Midbrain (tissue), 1 donor: Measurements from ENCODE around the gene CCDC50.

Experiments
- DNase-seq: peaks from one replicate; lab custom pipeline; 2025; lab: John Stamatoyannopoulos, UW

CCDC50 gene

GRCh38 chr3:191378142-191378812, 49.1 kb downstream of the CCDC50 start:
- DNase-seq = no peak

- no peak for DNase-seq
These were observed 50.3 kb downstream of the CCDC50 start for GRCh38 chr3:191379446-191379845.

DNA sequence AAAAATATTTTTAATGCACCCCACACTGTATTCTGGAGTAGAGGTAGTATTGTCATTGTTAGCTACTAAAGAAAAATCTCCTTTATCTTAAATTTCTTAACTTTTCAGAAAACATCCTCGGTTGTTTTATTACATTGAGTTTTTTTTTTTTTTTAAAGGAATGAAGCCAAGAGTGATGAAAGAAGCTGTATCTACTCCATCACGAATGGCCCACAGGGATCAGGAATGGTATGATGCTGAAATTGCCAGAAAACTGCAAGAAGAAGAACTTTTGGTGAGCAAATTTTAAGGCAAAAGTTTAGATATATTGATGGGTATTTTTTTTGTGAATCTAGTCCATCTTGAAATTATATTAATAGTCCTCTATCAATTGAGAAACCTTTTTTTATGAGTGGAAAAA, 50.8 kb downstream of the CCDC50 start:
- no peak for DNase-seq

DNA sequence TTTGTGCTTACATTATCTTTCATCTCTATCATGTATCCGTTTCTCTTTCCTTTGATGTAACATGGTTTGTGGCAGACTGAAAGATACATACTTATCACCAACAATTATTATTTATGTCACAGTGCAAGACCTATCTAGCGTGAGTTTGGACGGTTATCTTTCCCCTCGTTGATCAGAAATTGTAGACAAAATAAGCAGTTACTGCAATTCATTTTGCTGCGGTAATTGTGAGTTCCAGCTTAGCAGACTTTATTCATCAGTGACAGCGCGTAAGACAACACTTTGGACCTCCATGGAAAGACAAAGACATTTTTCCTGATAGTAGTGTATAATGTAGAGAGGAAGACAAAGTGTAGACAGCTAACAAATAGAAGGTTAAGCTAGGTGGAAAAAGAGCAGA, 52.1 kb downstream of the CCDC50 start:
- DNase-seq = no peak

GRCh38 chr3:191382661-191383060, 53.5 kb downstream of the CCDC50 start:
- DNase-seq = no peak

DNA sequence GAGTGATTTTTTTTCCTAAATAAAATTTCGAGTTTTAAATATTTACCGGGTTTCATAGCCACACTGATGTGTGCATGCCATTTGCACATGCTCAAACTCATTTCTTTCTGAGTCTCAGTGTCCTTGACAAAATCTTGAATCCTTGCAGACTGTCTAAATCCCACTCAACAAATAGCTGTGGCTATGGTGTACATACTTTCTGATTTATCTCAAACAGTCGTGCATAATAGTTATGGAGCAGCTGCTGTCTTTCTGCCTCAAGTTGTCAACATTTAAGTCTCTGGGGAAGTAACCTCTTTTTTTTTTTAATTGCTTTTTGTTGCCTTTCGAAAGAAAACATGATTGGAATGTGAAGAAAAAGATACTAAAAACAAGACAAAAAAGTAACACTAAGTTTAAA, 53.9 kb downstream of the CCDC50 start:
- DNase-seq = no peak

GRCh38 chr3:191385101-191385500, 55.9 kb downstream of the CCDC50 start:
- DNase-seq = no peak

- no peak for DNase-seq
These were observed 58.4 kb downstream of the CCDC50 start for GRCh38 chr3:191387441-191388077.

- no peak for DNase-seq
These were observed 59.6 kb downstream of the CCDC50 start for GRCh38 chr3:191388823-191389222.

DNA sequence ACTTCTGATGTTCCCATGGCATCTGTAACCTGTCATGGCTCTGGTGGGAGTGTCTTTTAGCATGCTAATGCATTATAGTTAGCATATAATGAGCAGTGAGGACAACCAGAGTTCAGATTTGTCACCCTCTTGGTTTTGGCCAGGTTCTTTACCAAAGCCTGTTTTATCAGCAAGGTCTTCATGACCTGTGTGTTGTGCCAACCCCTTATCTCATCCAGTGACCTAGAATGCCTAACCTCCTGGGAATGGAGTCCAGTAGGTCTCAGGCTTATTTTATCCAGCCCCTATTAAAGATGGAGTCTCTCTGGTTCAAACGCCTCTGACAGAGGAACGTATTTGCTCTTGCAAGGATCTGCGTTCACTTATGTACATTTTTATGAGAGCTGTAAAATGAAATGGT, 61.4 kb downstream of the CCDC50 start:
- DNase-seq = no peak

DNA sequence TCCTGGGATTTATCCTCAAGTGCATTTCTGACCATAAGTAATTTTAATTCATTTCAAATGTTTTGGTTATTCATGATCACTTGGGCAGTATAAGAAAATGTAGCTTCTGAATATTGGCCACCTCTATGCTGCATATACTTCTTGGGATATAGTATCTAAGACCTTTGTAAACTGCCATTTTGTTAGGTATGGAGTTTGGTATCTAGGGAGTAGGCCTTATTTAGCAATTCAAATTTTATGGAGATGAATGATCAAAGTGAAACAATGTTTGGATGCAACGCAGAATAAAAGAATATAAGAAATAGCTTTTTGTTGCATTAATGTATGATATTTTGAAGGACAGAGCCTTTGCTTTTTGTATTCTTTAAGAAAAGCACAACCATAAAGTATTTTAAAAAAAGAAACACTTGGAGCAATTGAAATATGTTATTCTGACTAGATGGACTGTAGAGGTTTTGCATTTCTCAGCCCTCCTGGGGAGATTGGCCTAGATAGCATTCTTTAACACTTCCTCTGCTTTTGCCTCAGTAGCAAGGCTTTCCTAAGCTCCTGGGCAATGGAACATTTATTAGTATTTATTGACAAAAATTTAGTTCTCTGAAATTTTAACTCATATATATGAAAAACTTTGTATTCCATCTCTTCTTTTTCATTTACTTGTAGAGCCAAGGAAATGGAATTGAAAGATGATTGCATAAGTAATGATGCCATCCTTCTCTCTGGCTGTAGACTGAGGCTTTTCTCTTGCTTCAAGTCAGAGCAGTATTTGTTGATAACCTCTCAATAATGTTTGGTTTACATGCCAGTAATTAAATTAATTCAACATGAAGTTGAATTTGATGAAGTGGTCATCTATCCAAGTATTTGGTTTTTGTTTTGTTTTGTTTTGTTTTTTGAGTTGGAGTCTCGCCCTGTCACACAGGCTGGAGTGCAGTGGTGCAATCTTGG, 62.9 kb downstream of the CCDC50 start:
- DNase-seq = no peak

- DNase-seq = no peak
These were observed 64.0 kb downstream of the CCDC50 start for GRCh38 chr3:191393146-191393545.

DNA sequence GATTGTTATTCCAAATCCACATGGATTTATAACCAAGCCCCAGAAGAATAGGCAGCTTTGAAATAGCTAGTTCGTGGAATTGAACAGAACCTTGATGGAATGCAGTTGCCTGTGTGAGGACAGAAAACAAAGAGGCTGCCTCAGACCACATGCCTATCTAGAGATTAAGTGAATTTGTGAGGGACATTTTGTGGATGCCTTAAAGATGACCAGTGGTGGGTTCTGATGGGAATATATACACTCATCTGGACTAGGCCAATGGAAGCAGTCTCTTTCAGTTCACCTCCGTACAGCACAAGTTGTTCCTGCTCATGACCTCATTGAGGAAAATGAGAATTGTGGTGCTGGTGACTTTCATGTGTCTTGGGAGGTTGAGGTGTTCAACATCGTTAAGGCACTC, 68.6 kb downstream of the CCDC50 start:
- no peak for DNase-seq

- no peak for DNase-seq
These were observed 69.4 kb downstream of the CCDC50 start for GRCh38 chr3:191398607-191399006.

GRCh38 chr3:191399918-191400317, 70.7 kb downstream of the CCDC50 start:
- DNase-seq = no peak

- no peak for DNase-seq
These were observed 72.7 kb downstream of the CCDC50 start for GRCh38 chr3:191401775-191402357.

DNA sequence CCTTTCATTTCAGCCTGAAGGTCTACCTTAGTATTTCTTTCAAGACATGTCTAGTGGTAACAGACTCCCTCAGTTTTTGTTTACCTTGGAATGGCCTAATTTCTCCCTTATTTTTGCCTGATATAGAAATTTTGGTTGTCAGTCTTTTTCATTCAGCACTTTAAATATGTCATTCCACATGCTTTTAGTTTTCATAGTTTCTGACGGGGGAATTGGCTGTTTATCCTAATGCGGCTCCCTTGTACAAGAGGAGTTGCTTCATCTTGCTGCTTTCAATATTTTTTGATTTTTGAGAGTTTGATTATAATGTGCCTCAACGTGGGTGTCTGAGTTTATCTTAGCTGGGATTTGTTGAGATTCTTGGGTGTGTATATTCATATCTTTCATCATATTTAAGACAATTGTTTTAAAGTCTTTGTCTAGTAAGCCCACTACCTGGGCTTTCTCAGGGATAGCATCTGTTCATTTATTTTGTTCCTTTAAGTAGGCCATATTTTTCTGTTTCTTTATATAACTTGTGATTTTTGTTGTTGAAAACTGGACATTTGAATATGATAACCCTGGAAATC, 80.7 kb downstream of the CCDC50 start:
- DNase-seq = no peak

DNA sequence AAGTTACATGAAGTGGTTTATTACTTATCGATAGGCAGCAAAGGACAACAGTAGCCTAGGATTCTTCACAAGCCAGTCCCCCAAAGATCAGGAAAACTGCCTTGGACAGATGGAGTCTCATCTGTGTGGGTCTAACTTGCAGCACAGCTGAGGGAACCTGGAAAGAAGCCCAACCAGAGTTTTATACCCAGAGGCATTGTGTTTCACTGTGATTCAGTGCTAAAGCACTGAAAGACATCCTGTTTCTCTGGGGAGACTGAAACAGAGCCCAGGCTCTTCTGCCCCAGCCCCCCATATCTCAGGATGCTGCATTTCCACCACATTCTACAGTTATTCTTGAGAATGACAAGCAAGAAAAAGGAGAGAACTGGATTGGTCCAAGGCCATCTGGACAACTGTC, 83.6 kb downstream of the CCDC50 start:
- DNase-seq = no peak

GRCh38 chr3:191414286-191414685, 85.1 kb downstream of the CCDC50 start:
- DNase-seq = no peak

DNA sequence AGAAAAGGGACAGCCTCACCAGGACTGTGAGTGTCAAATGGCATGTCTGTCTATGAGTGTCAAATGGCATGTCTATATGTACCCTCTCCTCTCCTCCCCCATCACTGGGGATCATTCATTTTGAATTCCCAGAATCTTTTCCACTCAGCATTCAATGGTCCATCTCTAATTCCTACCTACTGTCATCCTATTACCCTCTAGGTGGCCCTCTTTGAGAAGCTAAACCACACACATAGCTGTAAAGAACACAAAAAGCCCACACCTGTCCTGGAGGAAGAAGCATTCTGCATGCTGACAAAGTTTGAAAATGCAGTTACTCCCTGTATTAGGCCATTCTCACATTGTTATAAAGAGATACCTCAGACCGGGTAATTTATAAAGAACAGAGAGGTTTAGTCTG, 85.5 kb downstream of the CCDC50 start:
- no peak for DNase-seq

GRCh38 chr3:191415566-191415965, 86.4 kb downstream of the CCDC50 start:
- no peak for DNase-seq

DNA sequence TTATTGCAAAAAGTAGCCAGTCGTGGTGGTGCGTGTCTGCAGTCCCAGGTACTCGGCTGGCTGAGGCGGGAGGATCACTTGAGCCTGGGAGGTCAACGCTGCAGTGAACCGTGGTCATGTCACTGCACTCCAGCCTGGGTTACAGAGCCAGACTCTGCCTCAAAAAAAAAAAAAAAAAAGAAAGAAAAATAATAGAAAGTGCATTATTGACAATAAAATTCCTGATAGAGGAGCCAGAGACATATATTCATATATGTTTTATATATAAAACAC, 88.2 kb downstream of the CCDC50 start:
- no peak for DNase-seq
